Measurements from ENCODE around the gene SRRD. TPM values are rescaled to one million over a fixed set of nuclear protein-coding genes. Genes with fewer than 3 reads are reported as not detected.

SRRD gene
- total RNA-seq, 1 experiment from 2014 or later, result 25.1 TPM

- Mint-ChIP-seq H3K4me3 (no peak overlapping the region), H3K27ac (no peak overlapping the region), H3K4me1 (peaks cover 5% of the 10 kb centered on the region), H3K27me3 (ENCODE audit: low read depth) (no peaks in the 10 kb centered on the region), H3K36me3 (peaks cover 74% of the 10 kb centered on the region), H3K9me3 (no peaks in the 10 kb centered on the region)
- CTCF ChIA-PET, result no interaction called here
- DNase-seq (ENCODE audit: low spot score) (no peak), ATAC-seq (no peak)
- TF ChIP-seq JAZF1 (CRISPR knock-in tag; IDR thresholded peaks at IDR 0.05), result no peak
- no peak for TF ChIP-seq ETV6 (CRISPR knock-in tag; IDR thresholded peaks at IDR 0.05)
- TF ChIP-seq ZMAT4 (CRISPR knock-in tag; IDR thresholded peaks at IDR 0.05), result no peak
- no peak for TF ChIP-seq E2F4 (CRISPR knock-in tag; IDR thresholded peaks at IDR 0.05; ENCODE audit: borderline replicate concordance, low read depth)
- TF ChIP-seq NR3C1 (CRISPR knock-in tag; conservative IDR thresholded peaks at IDR 0.05; ENCODE audit: low read depth), result no peak
- TF ChIP-seq FOXK1 (CRISPR knock-in tag; IDR thresholded peaks at IDR 0.05), result no peak
- TF ChIP-seq ZNF138 (CRISPR knock-in tag; conservative IDR thresholded peaks at IDR 0.05), result no peak
- TF ChIP-seq EMX1 (CRISPR knock-in tag; IDR thresholded peaks at IDR 0.05), result no peak
- no peak for TF ChIP-seq TEAD1 (CRISPR knock-in tag; IDR thresholded peaks at IDR 0.05)
- TF ChIP-seq ERG (CRISPR knock-in tag; IDR thresholded peaks at IDR 0.05), result no peak
- TF ChIP-seq USF2 (CRISPR knock-in tag; IDR thresholded peaks at IDR 0.05), result no peak
- no peak for TF ChIP-seq ZNF423 (CRISPR knock-in tag; IDR thresholded peaks at IDR 0.05)
- no peak for TF ChIP-seq ZSCAN18 (CRISPR knock-in tag; IDR thresholded peaks at IDR 0.05)
- TF ChIP-seq E2F1 (CRISPR knock-in tag; IDR thresholded peaks at IDR 0.05), result no peak
- TF ChIP-seq ARID4B (CRISPR knock-in tag; IDR thresholded peaks at IDR 0.05; ENCODE audit: borderline replicate concordance), result no peak
- no peak for TF ChIP-seq ATF1 (CRISPR knock-in tag; IDR thresholded peaks at IDR 0.05)
- TF ChIP-seq NFATC4 (CRISPR knock-in tag; IDR thresholded peaks at IDR 0.05), result no peak
- TF ChIP-seq NR1H2 (CRISPR knock-in tag; IDR thresholded peaks at IDR 0.05), result no peak
- POLR2A ChIA-PET, result no interaction called here
Observed at GRCh38 chr22:26474682-26475081, 9.0 kb upstream of the SRRD start.
